ENCODE measurements around the gene PCK1. TPM values are rescaled to one million over a fixed set of nuclear protein-coding genes. Genes with fewer than 3 reads are reported as not detected.

PCK1 gene
- total RNA-seq, 3 donors from 2014 or later: 27.2 to 252 (median 29.3) TPM

GRCh38 chr20:57611586-57612311 lies 50.8 kb downstream of the PCK1 start:
- H3K9me3 ChIP-seq: no peaks in the 10 kb centered on the region
- TF ChIP-seq CTCF (IDR thresholded peaks at IDR 0.05) (no peak), POLR2AphosphoS5 (IDR thresholded peaks at IDR 0.05) (no peak), POLR2A (IDR thresholded peaks at IDR 0.05) (no peak)
- no peak for DNase-seq (ENCODE audit: low spot score in 2 of 2)
- no peaks in the 10 kb centered on the region for H3K27me3 ChIP-seq
- H3K27ac ChIP-seq: no peak overlapping the region
- H3K4me1 ChIP-seq: no peaks in the 10 kb centered on the region
- H3K36me3 ChIP-seq: no peaks in the 10 kb centered on the region
- intact Hi-C loops (cut with DNase I; ENCODE audit: low total_unique reads): no loop called here
- no peak overlapping the region for H3K4me3 ChIP-seq

GRCh38 chr20:57612436-57612835 lies 51.5 kb downstream of the PCK1 start:
- no peaks in the 10 kb centered on the region for H3K27me3 ChIP-seq
- H3K9me3 ChIP-seq: no peaks in the 10 kb centered on the region
- no peaks in the 10 kb centered on the region for H3K4me1 ChIP-seq
- H3K4me3 ChIP-seq: no peak overlapping the region
- intact Hi-C loops (cut with DNase I; ENCODE audit: low total_unique reads): no loop called here
- DNase-seq (ENCODE audit: low spot score in 2 of 2): no peak
- no peaks in the 10 kb centered on the region for H3K36me3 ChIP-seq
- TF ChIP-seq POLR2AphosphoS5 (IDR thresholded peaks at IDR 0.05): no peak
- TF ChIP-seq POLR2A (IDR thresholded peaks at IDR 0.05): no peak
- no peak for TF ChIP-seq CTCF (IDR thresholded peaks at IDR 0.05)
- no peak overlapping the region for H3K27ac ChIP-seq

GRCh38 chr20:57612916-57613315 lies 52.0 kb downstream of the PCK1 start:
- DNase-seq (ENCODE audit: low spot score in 2 of 2): no peak
- Histone ChIP-seq H3K27ac (no peak overlapping the region), H3K9me3 (no peaks in the 10 kb centered on the region), H3K36me3 (no peaks in the 10 kb centered on the region), H3K4me3 (no peak overlapping the region), H3K4me1 (no peaks in the 10 kb centered on the region), H3K27me3 (no peaks in the 10 kb centered on the region)
- intact Hi-C loops (cut with DNase I; ENCODE audit: low total_unique reads): no loop called here
- TF ChIP-seq POLR2A (IDR thresholded peaks at IDR 0.05): no peak
- TF ChIP-seq POLR2AphosphoS5 (IDR thresholded peaks at IDR 0.05): no peak
- TF ChIP-seq CTCF (IDR thresholded peaks at IDR 0.05): no peak

- no peaks in the 10 kb centered on the region for H3K4me1 ChIP-seq
- no peak for DNase-seq (ENCODE audit: low spot score in 2 of 2)
- TF ChIP-seq CTCF (IDR thresholded peaks at IDR 0.05) (no peak), POLR2AphosphoS5 (IDR thresholded peaks at IDR 0.05) (no peak), POLR2A (IDR thresholded peaks at IDR 0.05) (no peak)
- no peaks in the 10 kb centered on the region for H3K36me3 ChIP-seq
- H3K9me3 ChIP-seq: no peaks in the 10 kb centered on the region
- intact Hi-C loops (cut with DNase I; ENCODE audit: low total_unique reads): no loop called here
- no peak overlapping the region for H3K27ac ChIP-seq
- no peaks in the 10 kb centered on the region for H3K27me3 ChIP-seq
- H3K4me3 ChIP-seq: no peak overlapping the region
These were observed 52.6 kb downstream of the PCK1 start for GRCh38 chr20:57613481-57613921.

- TF ChIP-seq POLR2AphosphoS5 (IDR thresholded peaks at IDR 0.05) (no peak), CTCF (IDR thresholded peaks at IDR 0.05) (no peak)
- Histone ChIP-seq H3K36me3 (no peaks in the 10 kb centered on the region), H3K4me1 (no peaks in the 10 kb centered on the region), H3K27me3 (no peaks in the 10 kb centered on the region), H3K9me3 (no peaks in the 10 kb centered on the region), H3K4me3 (no peak overlapping the region), H3K27ac (no peak overlapping the region)
- peak in 1 of 2 donors; percentile 10 for DNase-seq (ENCODE audit: low spot score in 2 of 2)
- intact Hi-C loops (cut with DNase I; ENCODE audit: low total_unique reads): no loop called here
These were observed 53.9 kb downstream of the PCK1 start for GRCh38 chr20:57614490-57615444.

All from breast epithelium (tissue), 4 donors.